Suprapubic skin (tissue), 4 donors: ENCODE measurements around the gene RGPD3. TPM values are rescaled to one million over a fixed set of nuclear protein-coding genes. Genes with fewer than 3 reads are reported as not detected.

Source experiments
- DNase-seq, 2 donors: peaks; one replicate each; pipeline ENCODE4 v3.0.0-alpha.2; 2019; ENCODE audit warnings: low spot score in 2 of 2
- H3K27ac ChIP-seq: fragments of 200-600 bp; sonication (generic); one replicate; pipeline ENCODE4 v1.5.1; 2019
- H3K27me3 ChIP-seq: fragments of 200-600 bp; sonication (generic); one replicate; pipeline ENCODE4 v1.5.1; 2019
- H3K36me3 ChIP-seq: fragments of 200-600 bp; sonication (generic); one replicate; pipeline ENCODE4 v1.5.1; 2019
- H3K4me1 ChIP-seq: fragments of 200-600 bp; sonication (generic); one replicate; pipeline ENCODE4 v1.5.1; 2019
- H3K4me3 ChIP-seq: fragments of 200-600 bp; sonication (generic); one replicate; pipeline ENCODE4 v1.5.1; 2019; ENCODE audit warnings: mild to moderate bottlenecking
- H3K9me3 ChIP-seq: fragments of 200-600 bp; sonication (generic); one replicate; pipeline ENCODE4 v1.5.1; 2019
- CTCF ChIP-seq, 2 donors: fragments of 200-600 bp in 1 of 2; fragments of 450-650 bp in 1 of 2; sonication (generic) in 1 of 2; IDR thresholded peaks; one replicate each; pipeline ENCODE4 v1.5.1; 2016 to 2019; ENCODE audit warnings: antibody characterized with exemption in 2 of 2, mild to moderate bottlenecking in 1 of 2, moderate library complexity in 1 of 2
- EP300 ChIP-seq: sonication (generic); formaldehyde crosslinking; IDR thresholded peaks from one replicate; pipeline ENCODE4 v1.6.1; 2017; ENCODE audit warnings: antibody characterized with exemption
- POLR2A ChIP-seq, 2 donors: fragments of 450-650 bp; IDR thresholded peaks; one replicate each; pipeline ENCODE4 v1.6.1; 2017; ENCODE audit warnings: antibody characterized with exemption in 2 of 2, mild to moderate bottlenecking in 2 of 2, moderate library complexity in 2 of 2
- POLR2AphosphoS5 ChIP-seq, 3 donors: sonication (generic); formaldehyde crosslinking; IDR thresholded peaks; one replicate each; pipeline ENCODE4 v1.6.1; 2017; ENCODE audit warnings: antibody characterized with exemption in 3 of 3
- WGBS: methylation state at CpG from one replicate; pipeline ENCODE4 v1.1.5; 2018; 5-methylcytosine and 5-hydroxymethylcytosine counted together
- total RNA-seq, 4 donors: library from RNA; depleted of rRNA; stranded (reverse); fragments of >200 nt; gene quantifications; one replicate each; pipeline ENCODE4 v1.1.0, GENCODE V29; 2016

The RGPD3 gene
- total RNA-seq, 4 donors from 2014 or later, result 0.30 to 2.1 (median 0.74) TPM

- Histone ChIP-seq H3K4me3 (no peak overlapping the region), H3K27ac (no peak overlapping the region), H3K9me3 (no peaks in the 10 kb centered on the region), H3K36me3 (no peaks in the 10 kb centered on the region), H3K4me1 (peaks cover 2% of the 10 kb centered on the region), H3K27me3 (no peaks in the 10 kb centered on the region)
- no peak for DNase-seq
- TF ChIP-seq POLR2AphosphoS5 (IDR thresholded peaks at IDR 0.05), result no peak
- WGBS, result 70% methylated on average over 12 of the region's 12 CpGs
Measured at GRCh38 chr2:106366204-106366885, 101.9 kb downstream of the RGPD3 start.

- no peak overlapping the region for H3K4me3 ChIP-seq
- no peaks in the 10 kb centered on the region for H3K36me3 ChIP-seq
- no peaks in the 10 kb centered on the region for H3K9me3 ChIP-seq
- no peaks in the 10 kb centered on the region for H3K27me3 ChIP-seq
- H3K27ac ChIP-seq, result no peak overlapping the region
- 87% methylated on average over 2 of the region's 2 CpGs for WGBS
- peaks cover 2% of the 10 kb centered on the region for H3K4me1 ChIP-seq
- TF ChIP-seq EP300, result no peak
- no peak for TF ChIP-seq POLR2AphosphoS5 (IDR thresholded peaks at IDR 0.05)
- TF ChIP-seq POLR2A (IDR thresholded peaks at IDR 0.05), result no peak
- no peak for TF ChIP-seq CTCF (IDR thresholded peaks at IDR 0.05)
- DNase-seq, result no peak
Measured at GRCh38 chr2:106363791-106364190, 104.4 kb downstream of the RGPD3 start.

- WGBS, result 0% methylated on average over 1 of the region's 1 CpG
- Histone ChIP-seq H3K4me3 (no peak overlapping the region), H3K9me3 (no peaks in the 10 kb centered on the region), H3K4me1 (peaks cover 2% of the 10 kb centered on the region), H3K27me3 (no peaks in the 10 kb centered on the region), H3K36me3 (no peaks in the 10 kb centered on the region), H3K27ac (no peak overlapping the region)
- no peak for DNase-seq
- no peak for TF ChIP-seq POLR2AphosphoS5 (IDR thresholded peaks at IDR 0.05)
- no peak for TF ChIP-seq CTCF (IDR thresholded peaks at IDR 0.05)
- TF ChIP-seq EP300, result no peak
- no peak for TF ChIP-seq POLR2A (IDR thresholded peaks at IDR 0.05)
Measured at GRCh38 chr2:106362789-106363188, 105.4 kb downstream of the RGPD3 start.

GRCh38 chr2:106359512-106359911 is 108.7 kb downstream of the RGPD3 start:
- H3K27ac ChIP-seq, result no peak overlapping the region
- no peaks in the 10 kb centered on the region for H3K27me3 ChIP-seq
- no peak overlapping the region for H3K4me3 ChIP-seq
- no peaks in the 10 kb centered on the region for H3K36me3 ChIP-seq
- 96% methylated on average over 7 of the region's 7 CpGs for WGBS
- H3K4me1 ChIP-seq, result peaks cover 2% of the 10 kb centered on the region
- no peak for DNase-seq
- H3K9me3 ChIP-seq, result no peaks in the 10 kb centered on the region
- TF ChIP-seq POLR2A (IDR thresholded peaks at IDR 0.05), result no peak
- TF ChIP-seq CTCF (IDR thresholded peaks at IDR 0.05), result no peak
- TF ChIP-seq EP300, result no peak
- no peak for TF ChIP-seq POLR2AphosphoS5 (IDR thresholded peaks at IDR 0.05)

GRCh38 chr2:106358521-106358920 is 109.7 kb downstream of the RGPD3 start:
- TF ChIP-seq EP300 (no peak), POLR2A (IDR thresholded peaks at IDR 0.05) (no peak), POLR2AphosphoS5 (IDR thresholded peaks at IDR 0.05) (no peak), CTCF (IDR thresholded peaks at IDR 0.05) (no peak)
- WGBS, result 34% methylated on average over 6 of the region's 6 CpGs
- Histone ChIP-seq H3K36me3 (no peaks in the 10 kb centered on the region), H3K27me3 (no peaks in the 10 kb centered on the region), H3K9me3 (no peaks in the 10 kb centered on the region), H3K4me3 (no peak overlapping the region), H3K4me1 (peaks cover 2% of the 10 kb centered on the region), H3K27ac (no peak overlapping the region)
- no peak for DNase-seq

GRCh38 chr2:106358081-106358480 is 110.1 kb downstream of the RGPD3 start:
- DNase-seq, result no peak
- H3K36me3 ChIP-seq, result no peaks in the 10 kb centered on the region
- H3K9me3 ChIP-seq, result no peaks in the 10 kb centered on the region
- peaks cover 2% of the 10 kb centered on the region for H3K4me1 ChIP-seq
- TF ChIP-seq CTCF (IDR thresholded peaks at IDR 0.05) (no peak), EP300 (no peak), POLR2AphosphoS5 (IDR thresholded peaks at IDR 0.05) (no peak), POLR2A (IDR thresholded peaks at IDR 0.05) (no peak)
- no peak overlapping the region for H3K4me3 ChIP-seq
- H3K27me3 ChIP-seq, result no peaks in the 10 kb centered on the region
- WGBS, result 71% methylated on average over 5 of the region's 5 CpGs
- H3K27ac ChIP-seq, result no peak overlapping the region
